ENCODE data around the gene USP46.

USP46 gene

GRCh38 chr4:52628543-52628942 is 30.6 kb downstream of the USP46 start:
- no peak overlapping the region for H3K4me3 Mint-ChIP-seq
- TF ChIP-seq CTCF (IDR thresholded peaks at IDR 0.05) = no peak
- H3K27ac Mint-ChIP-seq = peak overlapping the region; percentile 40
- H3K36me3 Mint-ChIP-seq (ENCODE audit: low read depth) = peaks cover 54% of the 10 kb centered on the region
- H3K4me1 Mint-ChIP-seq = peaks cover 6% of the 10 kb centered on the region
- H3K9me3 Mint-ChIP-seq = no peaks in the 10 kb centered on the region
- H3K27me3 Mint-ChIP-seq (ENCODE audit: low read depth, poor library complexity) = no peaks in the 10 kb centered on the region
- no peak for DNase-seq

- no peak for DNase-seq
- Mint-ChIP-seq H3K4me3 (no peak overlapping the region), H3K36me3 (ENCODE audit: low read depth) (peaks cover 56% of the 10 kb centered on the region), H3K4me1 (peaks cover 1% of the 10 kb centered on the region), H3K27me3 (ENCODE audit: low read depth, poor library complexity) (no peaks in the 10 kb centered on the region), H3K9me3 (no peaks in the 10 kb centered on the region), H3K27ac (no peak overlapping the region)
- TF ChIP-seq CTCF (IDR thresholded peaks at IDR 0.05) = no peak
Measured at GRCh38 chr4:52627876-52628275, 31.2 kb downstream of the USP46 start.

GRCh38 chr4:52625216-52625615 is 33.9 kb downstream of the USP46 start:
- Mint-ChIP-seq H3K4me3 (no peak overlapping the region), H3K27me3 (ENCODE audit: low read depth, poor library complexity) (no peaks in the 10 kb centered on the region), H3K9me3 (no peaks in the 10 kb centered on the region), H3K27ac (peak overlapping the region; percentile 44), H3K36me3 (ENCODE audit: low read depth) (peaks cover 74% of the 10 kb centered on the region), H3K4me1 (peaks cover 9% of the 10 kb centered on the region)
- no peak for TF ChIP-seq CTCF (IDR thresholded peaks at IDR 0.05)
- DNase-seq = no peak

- H3K4me1 Mint-ChIP-seq = peaks cover 31% of the 10 kb centered on the region
- no peaks in the 10 kb centered on the region for H3K9me3 Mint-ChIP-seq
- DNase-seq = no peak
- TF ChIP-seq CTCF (IDR thresholded peaks at IDR 0.05) = no peak
- no peak overlapping the region for H3K27ac Mint-ChIP-seq
- H3K36me3 Mint-ChIP-seq (ENCODE audit: low read depth) = peaks cover 68% of the 10 kb centered on the region
- H3K4me3 Mint-ChIP-seq = no peak overlapping the region
- no peaks in the 10 kb centered on the region for H3K27me3 Mint-ChIP-seq (ENCODE audit: low read depth, poor library complexity)
Measured at GRCh38 chr4:52622564-52622963, 36.5 kb downstream of the USP46 start.

- H3K4me3 Mint-ChIP-seq = no peak overlapping the region
- TF ChIP-seq CTCF (IDR thresholded peaks at IDR 0.05) = no peak
- H3K27me3 Mint-ChIP-seq (ENCODE audit: low read depth, poor library complexity) = no peaks in the 10 kb centered on the region
- no peak for DNase-seq
- peak overlapping the region; percentile 72 for H3K27ac Mint-ChIP-seq
- H3K36me3 Mint-ChIP-seq (ENCODE audit: low read depth) = peaks cover 60% of the 10 kb centered on the region
- peaks cover 36% of the 10 kb centered on the region for H3K4me1 Mint-ChIP-seq
- no peaks in the 10 kb centered on the region for H3K9me3 Mint-ChIP-seq
Measured at GRCh38 chr4:52621567-52621966, 37.5 kb downstream of the USP46 start.

GRCh38 chr4:52619591-52619931 is 39.5 kb downstream of the USP46 start:
- DNase-seq = no peak
- peaks cover 3% of the 10 kb centered on the region for H3K27me3 Mint-ChIP-seq (ENCODE audit: low read depth, poor library complexity)
- TF ChIP-seq CTCF (IDR thresholded peaks at IDR 0.05) = no peak
- H3K9me3 Mint-ChIP-seq = peaks cover 12% of the 10 kb centered on the region
- H3K36me3 Mint-ChIP-seq (ENCODE audit: low read depth) = peaks cover 59% of the 10 kb centered on the region
- H3K27ac Mint-ChIP-seq = peak overlapping the region; percentile 77
- no peak overlapping the region for H3K4me3 Mint-ChIP-seq
- peaks cover 36% of the 10 kb centered on the region for H3K4me1 Mint-ChIP-seq
